GM18511 (cell line): Measurements from ENCODE around the gene ZBTB46.

ENCODE experiments used
- ATAC-seq: cut with Tn5 transposase; IDR thresholded peaks from one replicate; pipeline ENCODE4 v1.9.1; 2021; ENCODE audit warnings: mild to moderate bottlenecking, moderate library complexity; ENCODE audit not compliant: unreplicated experiment

The ZBTB46 gene

DNA sequence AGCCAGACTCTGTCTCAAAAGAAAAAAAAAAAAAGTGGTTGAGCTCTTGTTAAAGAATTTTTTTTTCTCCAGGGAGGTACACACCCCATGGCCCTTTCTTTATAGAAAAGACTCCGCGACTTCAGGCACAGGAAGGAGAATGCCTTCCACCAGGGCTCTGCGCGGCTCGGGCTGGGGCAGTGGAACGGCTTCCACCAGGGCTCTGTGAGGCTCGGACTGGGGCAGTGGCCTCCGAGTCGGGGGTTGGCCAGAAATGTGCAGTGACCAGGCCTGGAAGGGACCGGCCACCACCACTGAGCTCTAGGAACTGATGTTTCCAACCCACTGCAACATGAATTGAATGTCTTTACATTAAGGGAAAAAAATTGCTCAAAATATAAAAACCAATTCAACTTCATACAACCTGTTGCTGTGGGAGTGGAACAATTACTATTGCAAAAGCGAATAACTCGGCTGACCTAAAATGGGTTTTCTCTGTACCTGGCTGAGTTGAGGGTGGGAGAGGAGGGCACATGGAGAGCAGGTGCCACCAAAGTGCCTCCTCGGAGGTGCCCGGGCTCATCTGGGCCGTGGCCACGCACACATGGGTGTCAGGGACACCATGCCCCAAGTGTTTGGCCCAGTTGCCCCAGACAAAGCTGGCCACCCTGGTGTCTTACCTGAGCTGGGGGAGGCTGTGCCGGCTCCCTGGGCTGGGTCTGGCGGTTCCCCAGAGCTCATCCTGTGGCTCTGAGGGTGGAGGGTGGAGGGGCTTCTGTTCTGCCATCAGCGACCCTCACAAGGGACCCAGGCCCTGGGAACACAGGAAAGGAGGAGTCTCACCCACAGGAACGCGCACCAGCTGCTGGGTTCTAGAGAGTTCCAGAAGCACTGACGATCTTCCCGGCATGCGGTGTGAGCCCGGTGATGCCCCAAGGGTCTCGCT is 62.2 kb downstream of the ZBTB46 start:
- ATAC-seq = no peak

DNA sequence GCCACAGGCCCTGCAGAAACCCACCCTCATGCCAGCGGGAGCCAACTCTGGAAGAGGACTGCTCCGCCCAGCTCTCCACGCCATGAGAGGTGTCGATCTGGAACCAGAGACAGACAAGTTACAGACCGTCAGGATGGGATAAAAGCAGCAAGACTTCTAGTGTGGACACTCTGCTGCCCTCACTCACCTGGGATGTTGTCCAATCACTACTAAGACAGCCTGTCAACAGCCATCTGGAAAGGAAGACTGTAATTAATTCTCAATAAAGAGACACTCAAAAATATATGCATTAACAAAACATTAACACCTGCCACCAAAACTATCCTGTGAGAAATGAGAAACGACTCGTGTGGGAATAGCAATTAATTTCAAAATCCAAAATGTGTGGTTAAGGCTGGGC is 63.2 kb downstream of the ZBTB46 start:
- no peak for ATAC-seq

DNA sequence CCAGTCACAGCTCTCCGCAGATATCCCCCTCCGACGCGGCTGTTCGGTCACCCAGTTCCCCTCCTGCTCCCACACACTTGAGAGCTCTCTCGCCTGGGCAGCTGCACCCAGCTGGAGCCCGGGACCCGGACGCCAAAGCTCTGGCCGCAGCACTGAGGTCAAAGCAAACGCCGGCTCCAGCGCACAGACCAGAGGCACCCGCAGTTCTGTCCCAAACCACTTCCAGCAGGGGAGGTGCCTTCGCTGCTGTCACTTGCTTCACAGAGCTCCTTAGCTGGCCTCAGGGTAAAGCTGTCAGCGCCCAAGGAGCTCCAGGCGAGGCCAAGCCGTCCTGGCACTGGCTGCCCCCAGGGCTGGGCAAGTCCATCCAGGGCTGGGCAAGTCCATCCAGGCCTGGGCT is 63.6 kb downstream of the ZBTB46 start:
- no peak for ATAC-seq

GRCh38 chr20:63766695-63767426 is 64.2 kb downstream of the ZBTB46 start:
- ATAC-seq = no peak

DNA sequence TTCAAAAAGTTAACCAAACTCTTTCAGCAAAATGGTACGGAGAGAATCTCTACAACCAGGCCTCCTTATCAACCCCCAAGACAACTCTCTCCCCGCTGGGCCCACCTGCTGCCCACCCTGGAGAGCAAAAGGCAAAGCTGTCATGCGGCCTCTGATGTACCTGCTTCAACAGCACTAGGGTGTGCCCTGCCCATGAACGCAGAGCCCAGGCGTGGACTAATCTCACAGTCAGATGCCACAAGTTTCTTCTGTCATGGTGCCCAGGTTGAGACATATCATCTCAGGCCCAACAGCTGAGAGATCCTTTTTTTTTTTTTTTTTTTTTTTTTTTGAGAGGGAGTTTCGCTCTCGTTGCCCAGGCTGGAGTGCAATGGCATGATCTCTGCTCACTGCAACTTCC is 65.2 kb downstream of the ZBTB46 start:
- ATAC-seq = no peak

DNA sequence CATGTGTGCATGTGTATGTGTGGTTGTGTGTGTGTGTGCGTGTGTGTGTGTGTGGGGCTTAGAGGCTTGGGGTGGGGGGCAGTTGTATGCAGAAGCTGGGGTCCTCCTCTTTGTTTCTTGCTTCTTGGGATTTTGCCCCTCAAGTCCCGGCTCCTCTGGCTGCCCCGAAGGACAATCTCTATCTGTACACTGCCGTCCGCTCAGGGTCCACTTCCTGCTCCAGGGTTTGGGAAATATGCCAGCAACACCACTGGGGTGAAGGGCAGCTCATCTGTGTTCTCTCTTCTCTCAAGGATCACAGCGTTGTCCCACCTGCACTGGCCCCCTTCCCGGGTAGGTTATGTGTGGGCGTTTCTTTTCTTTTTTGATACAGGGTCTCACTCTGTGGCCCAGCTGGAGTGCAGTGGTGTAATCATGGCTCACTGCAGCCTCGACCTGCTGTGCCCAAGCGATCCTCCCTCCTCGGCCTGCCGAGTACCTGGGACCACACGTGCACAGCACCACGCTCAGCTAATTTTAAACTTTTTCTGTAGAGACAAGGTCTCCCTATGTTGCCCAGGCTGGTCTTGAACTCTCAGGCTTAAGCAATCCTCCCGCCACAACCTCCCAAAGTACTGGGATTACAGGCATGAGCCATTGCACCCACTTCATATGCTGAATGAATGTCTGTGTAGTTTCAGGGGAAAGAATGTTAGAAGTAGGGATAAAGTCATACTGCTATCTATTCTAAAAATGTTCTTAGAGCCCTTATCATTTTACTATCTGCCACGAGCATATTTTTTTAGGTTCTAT is 65.8 kb downstream of the ZBTB46 start:
- no peak for ATAC-seq

DNA sequence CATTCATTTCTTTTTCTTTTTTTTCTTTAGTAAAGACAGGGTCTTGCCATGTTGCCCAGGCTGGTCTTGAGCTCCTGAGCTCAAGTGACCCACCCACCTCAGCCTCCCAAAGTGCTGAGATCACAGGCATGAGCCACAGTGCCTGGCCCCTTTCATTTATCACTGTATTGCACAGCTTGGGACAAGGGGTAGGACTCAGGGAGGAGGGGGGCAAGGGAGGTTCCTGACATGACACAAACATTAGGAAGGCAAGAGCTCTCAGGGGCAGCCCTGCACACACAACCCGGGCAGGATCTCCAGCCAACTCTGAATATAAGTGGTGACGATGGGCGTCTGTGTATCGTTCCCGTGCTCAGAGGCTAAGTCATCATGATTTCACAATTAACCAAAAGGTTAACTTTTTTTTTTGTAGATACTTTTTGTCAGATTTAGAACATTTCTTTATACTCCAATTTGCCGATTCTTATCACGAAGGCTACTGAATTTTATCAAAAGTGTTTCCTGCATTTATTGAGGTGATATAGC is 71.6 kb downstream of the ZBTB46 start:
- ATAC-seq = no peak

GRCh38 chr20:63758152-63758551 is 72.9 kb downstream of the ZBTB46 start:
- no peak for ATAC-seq

GRCh38 chr20:63756648-63756991 is 74.4 kb downstream of the ZBTB46 start:
- no peak for ATAC-seq

- ATAC-seq = no peak
These were observed 75.0 kb downstream of the ZBTB46 start for GRCh38 chr20:63755933-63756647.

DNA sequence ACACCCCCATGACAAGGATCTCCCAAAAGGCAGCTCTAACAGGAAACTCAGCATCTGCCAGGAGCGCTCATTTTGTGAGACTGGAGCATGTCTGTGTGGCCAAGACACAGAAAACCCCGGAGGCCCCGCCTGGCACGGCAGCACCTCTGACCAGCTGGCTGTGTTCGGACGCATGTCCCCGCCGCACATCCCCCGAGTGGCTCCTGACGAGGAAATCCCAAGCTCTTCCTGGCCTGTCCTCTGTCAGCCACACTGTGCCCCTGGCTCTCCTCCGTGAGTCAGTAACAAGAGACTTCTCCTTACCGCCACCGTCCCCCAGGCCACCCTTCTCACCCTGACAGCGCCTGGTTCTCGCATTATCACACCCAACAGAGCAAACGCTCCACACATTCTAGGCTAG is 77.1 kb downstream of the ZBTB46 start:
- ATAC-seq = no peak

- no peak for ATAC-seq
These were observed 77.7 kb downstream of the ZBTB46 start for GRCh38 chr20:63753381-63753780.

DNA sequence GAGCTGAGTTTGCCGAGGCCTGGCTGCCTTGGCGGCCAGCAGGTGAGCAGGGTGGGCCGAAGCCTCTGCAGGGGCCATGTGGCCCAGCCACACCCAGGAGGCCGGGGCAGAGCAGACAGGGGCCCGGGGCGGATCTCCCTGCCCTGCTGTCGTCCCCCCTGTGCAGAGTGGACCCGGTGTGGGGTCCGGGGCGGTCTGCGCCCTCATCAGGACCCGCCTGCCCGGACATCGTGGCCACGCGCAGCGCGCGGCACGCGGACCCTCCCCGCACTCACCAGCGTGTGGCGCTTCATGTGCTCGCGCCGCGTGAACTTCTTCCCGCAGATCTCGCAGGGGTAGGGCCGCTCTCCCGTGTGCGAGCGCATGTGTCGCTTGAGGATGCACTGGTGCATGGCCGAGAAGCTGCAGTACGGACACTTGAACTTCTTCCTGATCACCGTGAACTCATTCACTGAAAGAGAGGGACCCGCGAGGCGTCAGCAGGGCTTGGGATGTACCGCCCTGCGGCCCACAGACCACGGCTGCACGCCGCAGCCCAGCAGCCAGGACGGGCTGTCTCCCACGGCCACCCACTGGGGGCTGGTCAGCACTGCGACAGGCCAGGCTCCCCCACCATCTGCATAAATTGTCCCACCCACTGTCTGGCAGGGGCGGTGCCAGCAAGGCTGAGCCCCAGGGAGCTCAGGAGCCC is 78.5 kb downstream of the ZBTB46 start:
- ATAC-seq = no peak

DNA sequence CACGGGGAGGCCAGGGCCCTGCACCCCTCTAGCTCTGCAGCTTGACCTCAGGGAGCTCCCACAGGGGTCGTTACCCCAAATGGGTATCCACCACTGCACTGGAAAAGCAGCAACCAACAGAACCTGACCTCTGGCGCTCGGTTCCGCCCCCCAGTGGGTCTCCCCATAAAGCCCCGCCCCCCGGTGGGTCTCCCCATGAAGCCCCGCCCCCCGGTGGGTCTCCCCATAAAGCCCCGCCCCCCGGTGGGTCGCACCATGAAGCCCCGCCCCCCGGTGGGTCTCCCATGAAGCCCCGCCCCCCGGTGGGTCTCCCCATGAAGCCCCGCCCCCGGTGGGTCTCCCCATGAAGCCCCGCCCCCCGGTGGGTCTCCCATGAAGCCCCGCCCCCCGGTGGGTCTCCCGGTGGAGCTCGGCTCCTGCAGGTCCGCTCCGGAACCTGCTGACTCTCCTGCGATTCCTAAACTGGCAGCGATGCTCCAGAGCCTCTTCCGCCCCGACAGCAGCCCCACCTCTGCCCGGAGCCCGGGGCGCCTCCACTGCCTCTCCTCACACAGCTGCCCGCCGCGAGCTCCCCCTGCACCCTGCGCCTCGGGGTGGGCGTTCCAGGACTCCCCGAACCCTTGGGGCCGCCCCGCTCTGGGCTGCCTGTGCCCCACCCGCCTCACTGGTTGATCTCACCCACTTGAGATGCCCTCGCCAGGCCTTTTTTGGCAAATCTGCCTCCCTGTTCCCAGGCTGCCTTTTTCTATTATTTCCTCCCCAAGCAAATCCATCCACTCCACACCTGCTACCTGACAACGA is 79.4 kb downstream of the ZBTB46 start:
- ATAC-seq = no peak

- no peak for ATAC-seq
These were observed 80.1 kb downstream of the ZBTB46 start for GRCh38 chr20:63750807-63751470.

DNA sequence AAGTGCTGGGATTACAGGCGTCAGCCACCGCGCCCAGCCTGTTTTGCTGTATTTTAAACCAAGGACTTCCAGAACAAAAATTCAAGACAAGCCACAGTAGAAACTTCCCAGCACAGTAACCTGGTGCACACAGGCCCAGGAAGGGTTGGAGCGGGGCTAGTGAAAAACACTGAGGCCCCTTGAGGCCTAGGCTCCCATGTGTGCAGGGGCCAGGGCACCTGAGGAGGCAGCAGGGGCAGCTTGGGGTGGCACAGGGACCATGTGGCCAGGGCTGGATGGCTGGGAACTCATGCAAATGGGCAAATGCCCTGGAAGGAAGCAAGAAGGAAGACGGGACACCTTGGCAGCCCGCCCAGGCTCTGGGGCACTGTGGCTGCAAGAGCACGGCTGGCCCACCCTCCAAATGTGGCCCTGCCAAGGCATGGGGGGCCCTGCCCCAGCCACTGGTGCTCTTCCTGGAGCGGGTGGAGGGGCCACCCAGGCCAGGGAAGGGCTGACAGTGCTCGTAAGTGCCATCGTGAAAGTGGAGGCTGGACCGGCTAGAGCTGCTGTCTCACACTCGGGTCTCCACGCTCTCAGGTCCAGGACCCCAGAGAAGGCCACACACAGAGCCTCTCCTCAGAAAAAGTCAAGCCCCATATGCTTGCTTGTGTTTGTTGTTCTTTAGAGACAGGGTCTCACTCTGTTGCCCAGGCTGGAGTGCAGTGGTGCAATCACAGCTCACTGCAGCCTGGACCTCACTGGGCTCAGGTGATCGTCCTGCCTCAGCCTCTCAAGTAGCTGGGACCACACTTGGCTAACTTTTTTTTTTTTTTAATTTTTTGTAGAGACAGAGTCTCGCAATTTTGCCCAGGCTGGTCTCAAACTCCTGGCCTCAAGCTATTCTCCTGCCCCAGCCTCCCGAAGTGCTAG is 81.2 kb downstream of the ZBTB46 start:
- no peak for ATAC-seq

DNA sequence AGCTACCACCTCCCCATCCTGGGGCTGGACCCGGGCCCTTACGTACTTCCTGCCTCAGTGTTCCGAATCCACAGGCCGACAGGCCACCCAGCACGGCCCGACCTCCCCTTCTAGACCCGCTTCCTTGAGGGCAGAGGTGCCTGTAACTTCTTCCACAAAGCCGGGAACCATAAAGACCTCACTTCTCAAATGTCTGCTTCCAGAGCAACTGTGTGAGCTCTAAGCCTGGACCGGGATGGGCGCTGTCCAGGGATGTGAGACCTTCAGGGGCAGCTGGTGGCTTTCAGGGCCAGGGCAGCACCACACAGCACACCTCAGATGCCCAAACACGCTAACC is 82.2 kb downstream of the ZBTB46 start:
- no peak for ATAC-seq
